NOMO-1 treated with dmso at 0.1 percent for 144 hours (cell line): ENCODE data around the gene PKN2.
"Not testable (repeated sequence)": the region's sequence is repeated elsewhere in the genome, so short reads cannot be mapped to it uniquely, and the experiment has no call there.

ENCODE experiments used
- DNase-seq: peaks from one replicate; lab custom pipeline; 2025; ENCODE audit not compliant: unreplicated experiment; lab: John Stamatoyannopoulos, UW

PKN2 gene

GRCh38 chr1:88784551-88784950, 100.5 kb downstream of the PKN2 start:
- DNase-seq, result no peak

- no peak for DNase-seq
These were observed 103.2 kb downstream of the PKN2 start for GRCh38 chr1:88787023-88787903.

GRCh38 chr1:88791192-88791591, 107.1 kb downstream of the PKN2 start:
- DNase-seq, result no peak

GRCh38 chr1:88799491-88799890, 115.4 kb downstream of the PKN2 start:
- DNase-seq, result no peak

- DNase-seq, result no peak
These were observed 116.4 kb downstream of the PKN2 start for GRCh38 chr1:88800382-88801051.

GRCh38 chr1:88801575-88802208, 117.6 kb downstream of the PKN2 start:
- DNase-seq, result peak; percentile 63

- DNase-seq, result no peak
These were observed 118.3 kb downstream of the PKN2 start for GRCh38 chr1:88802404-88802803.

GRCh38 chr1:88802950-88803349, 118.9 kb downstream of the PKN2 start:
- DNase-seq, result no peak

GRCh38 chr1:88803444-88803843, 119.4 kb downstream of the PKN2 start:
- no peak for DNase-seq

GRCh38 chr1:88812366-88812765, 128.3 kb downstream of the PKN2 start:
- no peak for DNase-seq

GRCh38 chr1:88813471-88813870, 129.4 kb downstream of the PKN2 start:
- DNase-seq, result no peak

GRCh38 chr1:88819642-88820041, 135.6 kb downstream of the PKN2 start:
- not testable (repeated sequence) for DNase-seq

GRCh38 chr1:88825721-88826120, 141.6 kb downstream of the PKN2 start:
- no peak for DNase-seq

- DNase-seq, result no peak
These were observed 163.6 kb downstream of the PKN2 start for GRCh38 chr1:88847643-88848042.

GRCh38 chr1:88851303-88852063, 167.4 kb downstream of the PKN2 start:
- no peak for DNase-seq

GRCh38 chr1:88867743-88868521, 183.9 kb downstream of the PKN2 start:
- no peak for DNase-seq

GRCh38 chr1:88869644-88870043, 185.6 kb downstream of the PKN2 start:
- not testable (repeated sequence) for DNase-seq

GRCh38 chr1:88873737-88874349, 189.8 kb downstream of the PKN2 start:
- peak; percentile 44 for DNase-seq

GRCh38 chr1:88875595-88875994, 191.5 kb downstream of the PKN2 start:
- DNase-seq, result no peak
